Osteocyte (in vitro differentiated cells): ENCODE results near the gene C1QTNF8. TPM values are rescaled to one million over a fixed set of nuclear protein-coding genes. Genes with fewer than 3 reads are reported as not detected.

Source experiments
- DNase-seq: peaks from one replicate; pipeline ENCODE4 v3.0.0; 2021; ENCODE audit warnings: mixed read lengths; ENCODE audit not compliant: unreplicated experiment; ENCODE audit errors: extremely low spot score
- H3K27ac Mint-ChIP-seq: one replicate; pipeline ENCODE4 v1.8.0; 2021; ENCODE audit warnings: mild to moderate bottlenecking, mixed read lengths; ENCODE audit not compliant: unreplicated experiment
- H3K27me3 Mint-ChIP-seq: one replicate; pipeline ENCODE4 v1.8.0; 2021; ENCODE audit warnings: mixed read lengths; ENCODE audit not compliant: unreplicated experiment
- H3K36me3 Mint-ChIP-seq: one replicate; pipeline ENCODE4 v1.8.0; 2021; ENCODE audit warnings: mixed read lengths; ENCODE audit not compliant: unreplicated experiment
- H3K4me1 Mint-ChIP-seq: one replicate; pipeline ENCODE4 v1.8.0; 2021; ENCODE audit warnings: mixed read lengths; ENCODE audit not compliant: unreplicated experiment
- H3K4me3 Mint-ChIP-seq: one replicate; pipeline ENCODE4 v1.8.0; 2021; ENCODE audit warnings: mild to moderate bottlenecking, moderate library complexity, mixed read lengths; ENCODE audit not compliant: unreplicated experiment
- H3K9me3 Mint-ChIP-seq: one replicate; pipeline ENCODE4 v1.8.0; 2021; ENCODE audit warnings: mixed read lengths; ENCODE audit not compliant: unreplicated experiment
- total RNA-seq: library from RNA; stranded (reverse); gene quantifications from 2 replicates; pipeline ENCODE4 v1.2.1, GENCODE V29; 2021
- TF ChIP-seq, protein P1 (sequence below): fragments of 200-600 bp; sonication (generic); IDR thresholded peaks from 2 replicates; pipeline ENCODE4 v1.5.0; 2021; ENCODE audit warnings: antibody characterized with exemption, mild to moderate bottlenecking, moderate library complexity

C1QTNF8 gene
- total RNA-seq, 1 donor from 2014 or later: not detected

DNA sequence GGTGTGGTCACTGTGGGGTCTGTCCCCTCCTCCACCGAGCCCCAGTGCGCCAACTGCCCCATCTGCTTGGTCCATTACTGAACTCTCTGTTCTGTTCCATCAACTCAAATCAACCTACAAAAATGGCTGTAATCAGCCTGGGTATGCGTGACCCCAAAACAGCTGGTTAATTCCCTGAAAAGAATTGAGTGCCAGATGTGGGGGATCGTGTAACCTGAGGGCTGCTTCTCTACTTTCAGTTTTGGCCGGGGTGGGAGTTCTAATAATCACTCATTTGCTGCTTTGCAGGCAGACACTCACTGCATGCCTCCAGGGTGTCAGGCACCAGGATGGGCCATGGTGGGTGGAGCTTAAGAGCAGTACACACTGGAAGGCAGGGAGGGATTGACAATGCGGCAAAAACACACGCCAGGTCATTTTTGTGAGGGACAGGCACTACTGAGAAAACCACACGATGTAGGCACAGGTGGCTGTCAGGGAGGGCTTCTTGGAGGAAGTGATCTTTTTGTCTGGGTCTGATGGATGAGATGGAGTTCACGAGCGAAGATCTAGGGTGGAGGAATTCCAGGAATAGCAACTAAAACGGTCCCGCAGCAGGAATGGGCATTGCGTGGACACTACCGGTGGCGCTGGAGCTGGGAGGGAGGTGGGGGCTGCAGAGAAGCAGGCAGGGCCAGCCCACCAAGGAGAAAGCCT lies 53.8 kb downstream of the C1QTNF8 start:
- Mint-ChIP-seq H3K27ac (no peak overlapping the region), H3K9me3 (peaks cover 8% of the 10 kb centered on the region)
- TF ChIP-seq, protein P1, sequence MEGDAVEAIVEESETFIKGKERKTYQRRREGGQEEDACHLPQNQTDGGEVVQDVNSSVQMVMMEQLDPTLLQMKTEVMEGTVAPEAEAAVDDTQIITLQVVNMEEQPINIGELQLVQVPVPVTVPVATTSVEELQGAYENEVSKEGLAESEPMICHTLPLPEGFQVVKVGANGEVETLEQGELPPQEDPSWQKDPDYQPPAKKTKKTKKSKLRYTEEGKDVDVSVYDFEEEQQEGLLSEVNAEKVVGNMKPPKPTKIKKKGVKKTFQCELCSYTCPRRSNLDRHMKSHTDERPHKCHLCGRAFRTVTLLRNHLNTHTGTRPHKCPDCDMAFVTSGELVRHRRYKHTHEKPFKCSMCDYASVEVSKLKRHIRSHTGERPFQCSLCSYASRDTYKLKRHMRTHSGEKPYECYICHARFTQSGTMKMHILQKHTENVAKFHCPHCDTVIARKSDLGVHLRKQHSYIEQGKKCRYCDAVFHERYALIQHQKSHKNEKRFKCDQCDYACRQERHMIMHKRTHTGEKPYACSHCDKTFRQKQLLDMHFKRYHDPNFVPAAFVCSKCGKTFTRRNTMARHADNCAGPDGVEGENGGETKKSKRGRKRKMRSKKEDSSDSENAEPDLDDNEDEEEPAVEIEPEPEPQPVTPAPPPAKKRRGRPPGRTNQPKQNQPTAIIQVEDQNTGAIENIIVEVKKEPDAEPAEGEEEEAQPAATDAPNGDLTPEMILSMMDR: no peak

GRCh38 chr16:1040346-1040745 lies 55.7 kb downstream of the C1QTNF8 start:
- Mint-ChIP-seq H3K27me3 (peaks cover 3% of the 10 kb centered on the region), H3K4me1 (no peaks in the 10 kb centered on the region), H3K27ac (no peak overlapping the region), H3K36me3 (no peaks in the 10 kb centered on the region), H3K9me3 (peaks cover 8% of the 10 kb centered on the region), H3K4me3 (no peak overlapping the region)
- no peak for DNase-seq
- TF ChIP-seq, protein P1: no peak

More for the DNA sequence above, 53.8 kb downstream of the C1QTNF8 start:
- Mint-ChIP-seq H3K4me3 (no peak overlapping the region), H3K4me1 (no peaks in the 10 kb centered on the region), H3K27me3 (peaks cover 3% of the 10 kb centered on the region), H3K36me3 (no peaks in the 10 kb centered on the region)
- no peak for DNase-seq

- no peaks in the 10 kb centered on the region for H3K4me1 Mint-ChIP-seq
- no peak overlapping the region for H3K4me3 Mint-ChIP-seq
- TF ChIP-seq, protein P1: no peak
- no peak overlapping the region for H3K27ac Mint-ChIP-seq
- H3K9me3 Mint-ChIP-seq: peaks cover 8% of the 10 kb centered on the region
- H3K36me3 Mint-ChIP-seq: no peaks in the 10 kb centered on the region
- DNase-seq: no peak
- peaks cover 3% of the 10 kb centered on the region for H3K27me3 Mint-ChIP-seq
These were observed 56.3 kb downstream of the C1QTNF8 start for GRCh38 chr16:1039762-1040161.

DNA sequence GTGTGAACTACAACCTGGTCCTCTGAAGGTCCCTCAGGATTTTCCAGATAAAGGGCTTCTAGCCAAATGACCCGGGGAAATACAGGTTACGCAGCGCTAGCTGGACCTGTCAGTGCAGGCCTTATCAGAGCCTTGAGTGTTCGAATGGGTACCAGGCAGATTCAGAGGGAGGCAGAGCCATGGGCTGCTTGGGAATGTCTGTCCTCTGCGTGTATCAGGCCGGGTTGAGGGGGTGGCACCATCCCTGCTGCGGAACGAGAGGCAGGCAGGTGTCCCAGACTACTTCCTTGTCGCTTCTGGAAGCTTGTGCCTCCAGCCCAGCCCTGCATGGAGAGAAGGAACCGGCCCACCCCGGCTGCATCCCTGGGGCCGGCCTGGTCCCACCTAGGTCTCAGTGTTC lies 57.1 kb downstream of the C1QTNF8 start:
- Mint-ChIP-seq H3K27me3 (peaks cover 3% of the 10 kb centered on the region), H3K4me3 (no peak overlapping the region), H3K9me3 (peaks cover 8% of the 10 kb centered on the region), H3K27ac (no peak overlapping the region), H3K4me1 (no peaks in the 10 kb centered on the region), H3K36me3 (no peaks in the 10 kb centered on the region)
- no peak for DNase-seq
- TF ChIP-seq, protein P1: no peak

Other genes with a start within 250 kb of the C1QTNF8 start
- 24.6 and 27.4 TPM in 2 replicates for gene LMF1, start 125.3 kb downstream of the C1QTNF8 start, total RNA-seq
- gene SOX8, start 114.5 kb downstream of the C1QTNF8 start, total RNA-seq: 0.27 and 0.31 TPM in 2 replicates
- not detected in 2 replicates for gene SSTR5, start 23.5 kb downstream of the C1QTNF8 start, total RNA-seq
- gene CACNA1H, start 56.9 kb upstream of the C1QTNF8 start, total RNA-seq: 21.2 and 21.3 TPM in 2 replicates
- not detected in 2 replicates for gene TPSG1, start 129.0 kb upstream of the C1QTNF8 start, total RNA-seq
- not detected in 2 replicates for gene TPSB2, start 133.9 kb upstream of the C1QTNF8 start, total RNA-seq
- gene TPSAB1, start 144.5 kb upstream of the C1QTNF8 start, total RNA-seq: not detected in 2 replicates
- gene TPSD1, start 159.8 kb upstream of the C1QTNF8 start, total RNA-seq: not detected in 2 replicates
- 118 and 131 TPM in 2 replicates for gene UBE2I, start 213.4 kb upstream of the C1QTNF8 start, total RNA-seq
- gene BAIAP3, start 237.4 kb upstream of the C1QTNF8 start, total RNA-seq: 0.42 and 0.48 TPM in 2 replicates